GM12875 (cell line): Measurements from ENCODE around the gene SLC4A9.
A peak's percentile ranks its signal among the peaks of the same experiment; 100 is the strongest.

ENCODE experiments used
- H3K4me3 ChIP-seq: one replicate; pipeline ENCODE4 v1.5.1; 2011; ENCODE audit warnings: low read depth, low read length, control low read depth
- TF ChIP-seq, protein P1 (sequence below): IDR thresholded peaks from 2 replicates; pipeline ENCODE4 v1.5.1; 2011; ENCODE audit warnings: low read depth, mild to moderate bottlenecking, control low read depth, inconsistent platforms, low read length, moderate library complexity, borderline replicate concordance; ENCODE audit not compliant: insufficient read depth

Gene SLC4A9

GRCh38 chr5:140366589-140367255 is 6.7 kb downstream of the SLC4A9 start:
- TF ChIP-seq, protein P1, sequence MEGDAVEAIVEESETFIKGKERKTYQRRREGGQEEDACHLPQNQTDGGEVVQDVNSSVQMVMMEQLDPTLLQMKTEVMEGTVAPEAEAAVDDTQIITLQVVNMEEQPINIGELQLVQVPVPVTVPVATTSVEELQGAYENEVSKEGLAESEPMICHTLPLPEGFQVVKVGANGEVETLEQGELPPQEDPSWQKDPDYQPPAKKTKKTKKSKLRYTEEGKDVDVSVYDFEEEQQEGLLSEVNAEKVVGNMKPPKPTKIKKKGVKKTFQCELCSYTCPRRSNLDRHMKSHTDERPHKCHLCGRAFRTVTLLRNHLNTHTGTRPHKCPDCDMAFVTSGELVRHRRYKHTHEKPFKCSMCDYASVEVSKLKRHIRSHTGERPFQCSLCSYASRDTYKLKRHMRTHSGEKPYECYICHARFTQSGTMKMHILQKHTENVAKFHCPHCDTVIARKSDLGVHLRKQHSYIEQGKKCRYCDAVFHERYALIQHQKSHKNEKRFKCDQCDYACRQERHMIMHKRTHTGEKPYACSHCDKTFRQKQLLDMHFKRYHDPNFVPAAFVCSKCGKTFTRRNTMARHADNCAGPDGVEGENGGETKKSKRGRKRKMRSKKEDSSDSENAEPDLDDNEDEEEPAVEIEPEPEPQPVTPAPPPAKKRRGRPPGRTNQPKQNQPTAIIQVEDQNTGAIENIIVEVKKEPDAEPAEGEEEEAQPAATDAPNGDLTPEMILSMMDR: no peak
- no peak overlapping the region for H3K4me3 ChIP-seq

- TF ChIP-seq, protein P1: peak; percentile 23; the same call in 1 of the 2 replicates
- no peak overlapping the region for H3K4me3 ChIP-seq
Measured at GRCh38 chr5:140367256-140368013, 7.4 kb downstream of the SLC4A9 start.

- TF ChIP-seq, protein P1: no peak
- H3K4me3 ChIP-seq: no peak overlapping the region
Measured at GRCh38 chr5:140371356-140372151, 11.6 kb downstream of the SLC4A9 start.

DNA sequence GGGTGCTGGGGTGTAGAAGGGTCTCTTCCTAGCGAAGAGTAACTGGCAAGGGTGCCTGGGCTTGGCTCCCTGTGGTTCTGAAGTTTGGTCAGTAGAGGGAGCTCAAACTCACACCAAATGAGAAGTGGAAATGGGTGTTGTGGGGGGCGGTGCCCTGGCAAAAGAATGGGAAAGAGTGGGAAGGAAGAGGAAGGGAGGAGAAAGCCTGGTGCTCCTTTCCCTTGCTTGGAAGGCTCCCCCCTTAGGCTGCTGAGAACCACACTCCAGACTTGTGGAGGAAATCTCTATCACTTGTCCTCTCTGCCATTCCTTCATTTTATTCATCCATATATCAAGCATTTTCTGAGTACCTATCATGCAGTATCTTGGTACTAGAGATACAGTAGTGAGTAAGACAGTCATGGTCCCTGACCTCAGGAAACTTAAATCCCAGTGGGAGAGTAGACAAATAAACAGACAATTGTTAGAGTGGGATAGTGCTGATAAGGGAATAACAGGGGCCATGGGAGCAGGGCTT is 13.0 kb downstream of the SLC4A9 start:
- H3K4me3 ChIP-seq: no peak overlapping the region
- TF ChIP-seq, protein P1: peak; percentile 89

DNA sequence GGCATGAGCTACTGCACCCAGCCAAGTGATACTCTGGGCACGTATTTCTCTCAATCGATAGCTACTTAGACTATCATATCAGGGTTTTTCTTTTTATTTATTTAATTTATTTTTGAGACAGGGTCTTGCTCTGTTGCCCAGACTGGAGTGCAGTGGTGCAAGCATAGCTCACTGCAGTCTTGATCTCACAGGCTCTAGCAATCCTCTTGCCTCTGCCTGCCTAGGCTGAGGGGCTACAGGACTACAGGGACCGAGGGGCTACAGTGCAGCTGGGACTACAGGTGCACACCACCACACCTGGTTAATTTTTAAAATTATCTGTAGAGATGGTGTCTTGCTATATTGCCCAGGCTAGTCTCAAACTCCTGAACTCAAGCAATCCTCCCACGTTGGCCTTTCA is 21.4 kb downstream of the SLC4A9 start:
- TF ChIP-seq, protein P1: no peak
- H3K4me3 ChIP-seq: no peak overlapping the region

GRCh38 chr5:140381972-140382371 is 22.0 kb downstream of the SLC4A9 start:
- TF ChIP-seq, protein P1: no peak
- H3K4me3 ChIP-seq: no peak overlapping the region
